ENCODE results near the gene CRYBG2.
"Not testable (repeated sequence)": the region's sequence is repeated elsewhere in the genome, so short reads cannot be mapped to it uniquely, and the experiment has no call there.

Gene CRYBG2

DNA sequence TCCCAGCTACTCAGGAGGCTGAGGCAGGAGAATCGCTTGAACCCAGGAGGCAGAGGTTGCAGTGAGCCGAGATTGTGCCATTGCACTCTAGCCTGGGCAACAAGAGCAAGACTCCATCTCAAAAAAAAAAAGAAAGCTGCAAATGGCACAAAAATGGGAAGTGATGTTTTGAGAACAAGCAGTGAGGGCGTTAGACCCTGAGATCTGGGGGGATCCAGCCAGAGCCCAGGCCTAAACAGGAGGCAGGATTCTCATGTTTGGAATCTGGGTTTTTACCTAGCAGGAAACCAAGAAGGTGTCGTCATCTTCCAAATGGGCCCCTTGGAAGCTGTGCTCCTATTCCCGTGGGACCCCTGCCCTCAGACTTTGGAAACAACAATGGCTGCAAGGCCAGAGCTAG lies 61.2 kb downstream of the CRYBG2 start:
- not testable (repeated sequence) for DNase-seq

- no peak for DNase-seq
Measured at GRCh38 chr1:26291939-26292338, 62.0 kb downstream of the CRYBG2 start.

- DNase-seq: no peak
Measured at GRCh38 chr1:26291433-26291832, 62.5 kb downstream of the CRYBG2 start.

DNA sequence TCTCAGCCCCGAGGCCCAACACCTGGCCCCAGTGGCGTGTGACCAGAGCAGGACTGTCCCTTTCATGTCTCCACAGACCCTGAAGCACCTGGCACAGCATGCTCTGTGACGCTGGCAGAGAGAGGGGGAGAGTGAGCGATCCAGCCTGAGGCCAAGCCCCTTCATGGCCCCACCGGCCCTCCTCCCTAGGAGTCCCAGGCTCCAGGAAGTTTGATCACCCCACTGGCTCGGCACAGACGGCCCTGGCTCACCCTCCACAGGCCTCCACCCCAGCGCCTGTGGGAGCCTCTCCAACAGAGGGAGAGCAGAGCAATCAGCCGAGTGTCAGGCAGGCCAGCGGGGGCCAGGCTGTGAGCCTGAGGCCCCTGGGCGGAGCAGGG lies 63.1 kb downstream of the CRYBG2 start:
- DNase-seq: no peak

DNA sequence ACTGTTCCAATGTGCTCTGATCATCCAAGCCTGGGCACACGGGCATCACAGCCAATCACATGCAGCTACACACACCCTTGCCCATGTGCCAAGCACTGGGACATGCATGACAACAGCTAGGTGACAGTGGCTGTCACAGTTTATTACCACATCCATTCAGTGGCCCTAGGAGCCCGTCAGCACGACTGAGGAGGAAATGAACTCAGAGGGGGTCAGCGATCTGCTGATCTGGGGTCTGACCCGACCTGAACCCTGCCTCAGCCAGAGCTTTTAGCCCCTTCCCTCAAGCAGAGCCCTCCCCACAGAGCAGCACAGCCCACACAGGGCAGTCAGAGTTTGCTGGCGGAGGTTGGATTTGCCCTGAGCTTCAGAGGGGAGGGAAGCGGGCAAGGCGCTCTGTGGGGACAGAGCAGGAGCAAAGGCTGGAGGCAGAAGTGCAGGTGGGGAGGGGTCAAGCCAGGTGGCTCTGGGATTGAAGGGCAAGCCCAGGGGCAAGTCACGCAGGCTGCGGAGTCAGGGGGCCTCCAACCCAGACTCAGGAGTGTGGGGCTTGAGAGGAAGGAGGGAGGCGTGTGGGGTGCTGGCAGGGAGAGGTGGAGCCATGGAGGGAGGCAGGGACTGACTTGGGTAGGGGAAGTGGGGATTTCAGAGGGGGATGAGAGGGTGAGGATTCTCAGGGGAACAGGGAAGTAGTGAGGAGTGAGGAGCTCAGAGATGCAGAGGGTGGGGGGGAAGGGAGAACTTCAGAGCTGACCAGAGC lies 63.6 kb downstream of the CRYBG2 start:
- peak in 1 of 2 experiments; percentile 15 for DNase-seq

DNA sequence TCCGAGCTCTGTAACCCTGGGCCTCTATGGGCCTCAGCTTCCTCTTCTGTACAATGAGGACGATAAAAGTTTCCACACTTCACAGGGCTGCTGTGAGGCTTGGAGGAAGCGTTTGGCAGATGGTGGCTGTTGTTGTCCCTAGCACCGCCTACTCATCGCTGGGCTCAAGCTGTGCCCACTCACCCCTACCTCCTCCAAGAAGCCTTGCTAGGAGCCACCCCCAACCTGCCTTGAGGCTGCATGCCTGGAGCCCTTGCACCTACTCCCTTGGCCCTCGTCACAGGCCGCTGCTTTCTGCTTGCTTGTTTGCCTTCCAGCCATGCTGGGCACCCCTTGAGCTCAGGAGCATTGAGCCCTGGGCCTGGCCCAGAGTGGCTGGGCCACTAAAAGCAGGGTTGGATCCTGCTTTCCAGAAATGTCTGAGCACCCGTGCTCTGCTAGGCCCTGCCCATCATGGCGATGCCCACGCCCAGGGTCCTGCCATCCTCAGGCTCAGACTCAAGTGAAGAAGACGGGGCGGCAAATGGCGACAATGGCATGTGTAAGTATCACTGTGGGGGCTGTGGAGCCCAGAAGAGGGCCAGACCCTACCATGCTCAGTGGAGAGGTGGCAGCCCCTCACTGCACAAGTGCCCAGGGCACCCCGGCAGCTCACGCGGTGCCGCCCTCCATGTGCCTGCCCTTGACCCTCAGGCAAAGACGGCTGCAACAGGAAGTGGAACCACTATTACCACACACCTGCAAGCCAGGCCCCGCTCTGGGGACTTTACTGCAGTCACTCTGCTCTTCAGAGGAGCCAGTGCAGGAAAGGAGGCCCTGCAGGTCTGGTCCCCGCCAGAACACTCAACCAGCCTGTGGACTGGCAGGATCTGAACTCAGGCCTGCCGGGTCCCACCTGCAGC lies 64.5 kb downstream of the CRYBG2 start:
- peak; percentile 41 to 47 for DNase-seq

- peak; percentile 75 to 83 for DNase-seq
Measured at GRCh38 chr1:26288311-26288941, 65.5 kb downstream of the CRYBG2 start.

- peak in 1 of 2 experiments; percentile 8 for DNase-seq
Measured at GRCh38 chr1:26287811-26288210, 66.1 kb downstream of the CRYBG2 start.

- DNase-seq: peak; percentile 72 to 77
Measured at GRCh38 chr1:26287033-26287711, 66.8 kb downstream of the CRYBG2 start.

GRCh38 chr1:26286064-26286416 lies 67.9 kb downstream of the CRYBG2 start:
- no peak for DNase-seq

GRCh38 chr1:26285366-26286063 lies 68.4 kb downstream of the CRYBG2 start:
- peak; percentile 67 to 74 for DNase-seq

GRCh38 chr1:26284597-26285347 lies 69.2 kb downstream of the CRYBG2 start:
- DNase-seq: peak; percentile 96 to 97

- peak; percentile 10 to 29 for DNase-seq
Measured at GRCh38 chr1:26283871-26284596, 69.9 kb downstream of the CRYBG2 start.

- DNase-seq: peak in 1 of 2 experiments; percentile 6
Measured at GRCh38 chr1:26283279-26283853, 70.6 kb downstream of the CRYBG2 start.

DNA sequence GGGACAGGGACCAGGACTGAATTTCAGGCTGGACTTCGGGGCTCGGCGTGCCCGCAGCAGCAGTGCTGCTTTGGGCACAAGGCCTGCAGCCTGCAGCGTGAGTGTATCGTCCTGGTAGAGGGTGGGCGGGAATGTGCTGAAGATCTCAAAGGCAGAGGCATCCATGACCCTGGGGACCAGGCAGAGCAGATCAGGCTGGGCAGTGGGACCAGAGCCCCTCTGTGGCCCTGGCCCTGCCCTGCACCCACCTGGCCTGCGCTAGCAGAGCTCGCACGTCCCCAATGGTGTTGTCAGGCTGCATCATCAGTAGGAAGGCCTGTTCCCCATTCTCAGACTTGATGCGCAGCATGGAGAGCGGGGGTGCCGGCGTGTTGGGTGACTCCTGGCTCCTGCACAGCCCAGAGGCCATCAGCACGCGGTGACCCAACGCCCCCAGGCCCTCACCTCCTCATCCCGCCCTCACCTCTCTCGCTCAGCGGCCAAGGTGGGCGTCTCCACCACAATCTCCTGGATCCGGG lies 71.5 kb downstream of the CRYBG2 start:
- peak in 1 of 2 experiments; percentile 5 for DNase-seq

DNA sequence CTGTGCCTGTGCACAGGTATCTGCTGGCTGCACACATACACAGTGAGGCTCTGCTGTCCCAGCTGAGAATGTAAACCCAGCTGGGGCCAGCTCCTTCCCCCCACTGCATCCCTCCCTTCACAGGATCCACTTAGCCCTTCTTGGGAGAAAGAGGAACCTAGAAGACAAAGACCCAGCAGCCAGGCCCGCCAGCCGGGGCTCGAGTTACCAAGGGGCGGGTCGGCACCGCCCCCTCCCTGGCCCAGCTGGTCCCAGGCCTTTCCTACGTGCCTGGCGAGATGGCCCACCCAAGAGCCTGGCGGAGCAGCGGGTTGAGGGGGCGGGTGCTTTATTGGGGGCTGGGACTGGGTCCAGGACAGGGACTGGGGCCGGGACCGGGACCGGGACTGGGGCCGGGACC lies 72.0 kb downstream of the CRYBG2 start:
- no peak for DNase-seq

GRCh38 chr1:26281091-26281958 lies 72.6 kb downstream of the CRYBG2 start:
- DNase-seq: peak; percentile 21 to 25

GRCh38 chr1:26280333-26281042 lies 73.4 kb downstream of the CRYBG2 start:
- peak; percentile 34 to 50 for DNase-seq

All from activated CD4-positive, alpha-beta T cell treated with anti-CD3 and anti-CD28 coated beads, Interleukin-2, amount 50 U/mL, for 48 hours (primary cell).